ENCODE data around the gene ZNF566.

The ZNF566 gene

DNA sequence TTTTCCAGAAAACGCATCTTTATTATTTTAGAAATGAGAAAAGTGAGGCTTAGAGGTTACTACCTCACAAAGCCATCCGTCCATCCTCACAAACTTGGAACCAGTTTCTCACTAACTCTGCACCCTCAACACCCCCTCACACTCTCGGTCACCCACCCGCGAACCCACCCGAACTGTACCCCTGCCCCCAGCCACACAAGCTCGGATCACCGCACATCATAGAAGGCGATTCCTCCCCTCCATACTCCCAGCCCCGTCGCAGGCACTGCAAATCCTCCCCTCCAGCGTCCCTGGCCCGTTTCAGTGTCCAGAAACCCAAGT is 38.5 kb upstream of the ZNF566 start:
- Histone ChIP-seq H3K9me3 (ENCODE audit: control insufficient read depth, insufficient read depth, low read length) (peaks cover 22% of the 10 kb centered on the region; the same call in 1 of the 2 replicates), H3K4me1 (ENCODE audit: control insufficient read depth, low read length) (peaks cover 18% of the 10 kb centered on the region), H3K27me3 (ENCODE audit: control insufficient read depth, low read length) (no peaks in the 10 kb centered on the region), H4K20me1 (ENCODE audit: control insufficient read depth, insufficient read depth, low read depth, low read length) (no peaks in the 10 kb centered on the region), H3F3A (ENCODE audit: control insufficient read depth, insufficient read depth) (peaks cover 5% of the 10 kb centered on the region; the same call in 1 of the 2 replicates), H3K27ac (ENCODE audit: low read depth, low read length) (peak overlapping the region; percentile 46; the same call in 1 of the 2 replicates), H3K36me3 (ENCODE audit: control insufficient read depth, low read length) (peaks cover 9% of the 10 kb centered on the region; the same call in 1 of the 2 replicates), H3K4me2 (ENCODE audit: low read length) (peak overlapping the region; percentile 95), H3K4me3 (ENCODE audit: low read length) (peak overlapping the region; percentile 96), H3K9me2 (replicated peaks; ENCODE audit: control insufficient read depth, low read length) (no peaks in the 10 kb centered on the region), H3K79me2 (ENCODE audit: control insufficient read depth, low read length) (no peaks in the 10 kb centered on the region; the same call in 1 of the 2 replicates)
- TF ChIP-seq EZH2phosphoT487 (IDR thresholded peaks at IDR 0.05; ENCODE audit: borderline replicate concordance, low read length) (no peak), CTCF (IDR thresholded peaks at IDR 0.05; ENCODE audit: low read depth, low read length, poor library complexity, severe bottlenecking) (no peak)

DNA sequence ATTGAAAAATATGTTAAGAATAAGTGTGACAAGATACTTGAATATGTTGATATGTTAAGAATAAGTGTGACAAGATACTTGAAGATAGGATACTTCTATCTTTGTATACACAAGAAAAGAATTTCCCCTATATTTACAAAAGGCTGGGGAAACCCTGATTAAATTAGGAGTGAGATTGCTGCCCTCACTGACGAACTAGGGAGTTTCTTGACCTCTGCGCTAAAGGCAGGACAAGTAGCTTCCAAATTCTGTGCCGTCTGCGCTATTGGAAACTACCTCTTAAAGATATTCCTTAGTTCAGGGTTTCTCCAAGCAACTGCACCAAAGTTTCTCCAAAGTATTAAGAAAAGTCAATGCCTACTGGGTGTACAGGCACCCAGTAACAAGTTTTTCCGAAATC is 38.0 kb upstream of the ZNF566 start:
- H3F3A ChIP-seq (ENCODE audit: control insufficient read depth, insufficient read depth) = peaks cover 5% of the 10 kb centered on the region; the same call in 1 of the 2 replicates
- H3K36me3 ChIP-seq (ENCODE audit: control insufficient read depth, low read length) = peaks cover 9% of the 10 kb centered on the region; the same call in 1 of the 2 replicates
- H3K4me3 ChIP-seq (ENCODE audit: low read length) = peak overlapping the region; percentile 96
- H3K4me1 ChIP-seq (ENCODE audit: control insufficient read depth, low read length) = peaks cover 18% of the 10 kb centered on the region
- no peak overlapping the region for H3K27ac ChIP-seq (ENCODE audit: low read depth, low read length)
- H3K9me3 ChIP-seq (ENCODE audit: control insufficient read depth, insufficient read depth, low read length) = peaks cover 22% of the 10 kb centered on the region; the same call in 1 of the 2 replicates
- no peaks in the 10 kb centered on the region; the same call in 1 of the 2 replicates for H3K79me2 ChIP-seq (ENCODE audit: control insufficient read depth, low read length)
- no peaks in the 10 kb centered on the region for H3K27me3 ChIP-seq (ENCODE audit: control insufficient read depth, low read length)
- H3K9me2 ChIP-seq (replicated peaks; ENCODE audit: control insufficient read depth, low read length) = no peaks in the 10 kb centered on the region
- no peaks in the 10 kb centered on the region for H4K20me1 ChIP-seq (ENCODE audit: control insufficient read depth, insufficient read depth, low read depth, low read length)
- peak overlapping the region; percentile 95 for H3K4me2 ChIP-seq (ENCODE audit: low read length)
- TF ChIP-seq CTCF (IDR thresholded peaks at IDR 0.05; ENCODE audit: low read depth, low read length, poor library complexity, severe bottlenecking) (no peak), EZH2phosphoT487 (IDR thresholded peaks at IDR 0.05; ENCODE audit: borderline replicate concordance, low read length) (no peak)

GRCh38 chr19:36526581-36526980 is 37.2 kb upstream of the ZNF566 start:
- peaks cover 18% of the 10 kb centered on the region for H3K4me1 ChIP-seq (ENCODE audit: control insufficient read depth, low read length)
- no peaks in the 10 kb centered on the region for H4K20me1 ChIP-seq (ENCODE audit: control insufficient read depth, insufficient read depth, low read depth, low read length)
- TF ChIP-seq EZH2phosphoT487 (IDR thresholded peaks at IDR 0.05; ENCODE audit: borderline replicate concordance, low read length) (no peak), CTCF (IDR thresholded peaks at IDR 0.05; ENCODE audit: low read depth, low read length, poor library complexity, severe bottlenecking) (no peak)
- no peaks in the 10 kb centered on the region for H3K27me3 ChIP-seq (ENCODE audit: control insufficient read depth, low read length)
- H3K4me2 ChIP-seq (ENCODE audit: low read length) = peak overlapping the region; percentile 95
- peaks cover 9% of the 10 kb centered on the region; the same call in 1 of the 2 replicates for H3K36me3 ChIP-seq (ENCODE audit: control insufficient read depth, low read length)
- H3F3A ChIP-seq (ENCODE audit: control insufficient read depth, insufficient read depth) = peaks cover 5% of the 10 kb centered on the region; the same call in 1 of the 2 replicates
- H3K79me2 ChIP-seq (ENCODE audit: control insufficient read depth, low read length) = no peaks in the 10 kb centered on the region; the same call in 1 of the 2 replicates
- 0 out of 2 replicates have a peak overlapping the region, but pooled peaks have one; percentile 96 for H3K4me3 ChIP-seq (ENCODE audit: low read length)
- H3K9me2 ChIP-seq (replicated peaks; ENCODE audit: control insufficient read depth, low read length) = no peaks in the 10 kb centered on the region
- H3K27ac ChIP-seq (ENCODE audit: low read depth, low read length) = no peak overlapping the region
- H3K9me3 ChIP-seq (ENCODE audit: control insufficient read depth, insufficient read depth, low read length) = peaks cover 22% of the 10 kb centered on the region; the same call in 1 of the 2 replicates
